Activated naive CD8-positive, alpha-beta T cell (primary cell): Measurements from ENCODE around the gene INPP4B.
A peak's percentile ranks its signal among the peaks of the same experiment; 100 is the strongest.

Experiments used
- H3K27ac Mint-ChIP-seq: one replicate; pipeline ENCODE4 v1.8.0; 2021; ENCODE audit warnings: mixed read lengths
- H3K27me3 Mint-ChIP-seq: one replicate; pipeline ENCODE4 v1.8.0; 2021; ENCODE audit warnings: mixed read lengths
- H3K36me3 Mint-ChIP-seq: one replicate; pipeline ENCODE4 v1.8.0; 2021; ENCODE audit warnings: mixed read lengths
- H3K4me1 Mint-ChIP-seq: one replicate; pipeline ENCODE4 v1.8.0; 2021; ENCODE audit warnings: low read depth, mixed read lengths
- H3K4me3 Mint-ChIP-seq: one replicate; pipeline ENCODE4 v1.8.0; 2021; ENCODE audit warnings: mild to moderate bottlenecking, mixed read lengths
- H3K9me3 Mint-ChIP-seq: one replicate; pipeline ENCODE4 v1.8.0; 2021; ENCODE audit warnings: low read depth, mixed read lengths

Gene INPP4B

DNA sequence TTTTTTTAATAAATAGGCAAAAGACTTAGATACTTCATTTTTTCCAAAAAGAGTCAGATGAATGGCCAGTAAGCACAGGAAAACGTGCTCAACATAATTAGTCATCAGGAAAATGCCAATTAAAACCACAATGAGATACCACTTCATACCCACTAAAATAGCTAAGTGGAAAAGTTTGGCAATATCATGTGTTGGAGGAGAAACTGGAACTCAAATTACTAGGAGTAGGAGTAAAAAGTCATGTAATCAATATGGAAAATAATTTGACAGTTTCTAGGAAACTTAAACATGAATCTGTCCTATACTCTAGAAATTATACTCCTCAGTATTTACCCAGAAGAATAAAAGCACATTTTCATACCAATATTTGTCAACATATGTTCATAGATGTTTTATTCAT, 449.8 kb downstream of the INPP4B start:
- peaks cover 40% of the 10 kb centered on the region for H3K36me3 Mint-ChIP-seq
- no peaks in the 10 kb centered on the region for H3K9me3 Mint-ChIP-seq
- no peaks in the 10 kb centered on the region for H3K27me3 Mint-ChIP-seq
- H3K4me3 Mint-ChIP-seq = peak overlapping the region; percentile 87
- H3K27ac Mint-ChIP-seq = peak overlapping the region; percentile 99
- peaks cover 88% of the 10 kb centered on the region for H3K4me1 Mint-ChIP-seq

DNA sequence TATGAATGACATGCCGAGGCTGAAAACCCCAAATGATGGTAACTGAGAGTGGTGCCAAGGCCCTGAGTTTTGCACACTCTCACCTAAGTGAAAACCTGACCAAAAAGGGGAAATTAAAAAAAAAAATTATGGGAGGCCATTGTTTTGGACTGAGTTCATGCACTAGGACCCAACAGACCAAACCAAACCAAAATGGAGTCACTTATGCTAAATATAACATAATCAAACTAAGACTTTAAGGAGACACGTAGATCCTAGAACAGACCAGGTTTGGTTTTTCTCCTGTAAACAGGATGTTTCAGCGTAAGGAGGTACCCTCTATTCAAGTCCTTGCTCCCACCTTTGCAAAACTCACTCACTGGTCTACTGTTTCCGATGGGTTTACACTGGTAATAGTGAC, 453.0 kb downstream of the INPP4B start:
- no peaks in the 10 kb centered on the region for H3K9me3 Mint-ChIP-seq
- peak overlapping the region; percentile 99 for H3K27ac Mint-ChIP-seq
- H3K36me3 Mint-ChIP-seq = peaks cover 22% of the 10 kb centered on the region
- H3K27me3 Mint-ChIP-seq = no peaks in the 10 kb centered on the region
- no peak overlapping the region for H3K4me3 Mint-ChIP-seq
- peaks cover 88% of the 10 kb centered on the region for H3K4me1 Mint-ChIP-seq

DNA sequence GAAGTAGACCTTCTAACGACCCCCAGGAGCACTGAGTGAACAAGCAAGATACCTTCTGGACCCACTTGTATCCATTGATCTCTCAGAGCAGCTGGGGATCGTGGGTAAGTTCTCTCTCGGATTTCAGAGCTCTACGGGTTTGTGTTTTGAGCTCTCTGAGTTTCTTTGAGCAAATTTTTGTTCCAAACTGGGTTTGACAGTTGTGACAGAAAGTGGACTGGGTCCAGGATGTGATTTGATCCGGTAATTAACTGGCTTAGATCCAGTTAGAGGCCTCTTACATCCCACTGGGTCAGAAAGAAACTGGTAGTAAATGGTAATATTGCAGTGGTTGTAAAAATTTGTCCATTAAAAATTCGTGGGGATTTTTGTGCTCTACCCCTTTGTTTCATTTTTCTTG, 459.2 kb downstream of the INPP4B start:
- Mint-ChIP-seq H3K4me1 (peaks cover 82% of the 10 kb centered on the region), H3K4me3 (peak overlapping the region; percentile 20), H3K9me3 (no peaks in the 10 kb centered on the region), H3K27ac (peak overlapping the region; percentile 34), H3K27me3 (no peaks in the 10 kb centered on the region), H3K36me3 (peaks cover 31% of the 10 kb centered on the region)

DNA sequence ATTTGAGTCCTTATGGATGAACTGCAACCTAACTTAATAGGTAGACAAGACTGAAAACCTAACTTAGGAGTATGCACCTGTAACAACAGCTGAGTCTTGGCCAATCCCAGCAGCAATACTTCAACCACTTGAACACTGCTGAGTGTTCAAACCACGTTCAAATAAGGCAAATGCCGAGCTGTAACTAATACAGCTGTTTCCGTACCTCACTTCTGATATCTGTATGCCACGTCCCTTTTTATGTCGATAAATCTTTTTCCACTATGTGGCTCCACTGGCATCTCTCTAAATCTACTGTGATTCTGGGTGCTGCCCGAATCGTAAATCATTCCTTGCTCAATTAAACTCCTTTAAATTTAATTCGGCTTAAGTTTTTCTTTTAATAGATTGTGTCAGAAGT, 459.7 kb downstream of the INPP4B start:
- Mint-ChIP-seq H3K36me3 (peaks cover 31% of the 10 kb centered on the region), H3K9me3 (no peaks in the 10 kb centered on the region), H3K4me3 (no peak overlapping the region), H3K4me1 (peaks cover 81% of the 10 kb centered on the region), H3K27ac (peak overlapping the region; percentile 34), H3K27me3 (no peaks in the 10 kb centered on the region)

DNA sequence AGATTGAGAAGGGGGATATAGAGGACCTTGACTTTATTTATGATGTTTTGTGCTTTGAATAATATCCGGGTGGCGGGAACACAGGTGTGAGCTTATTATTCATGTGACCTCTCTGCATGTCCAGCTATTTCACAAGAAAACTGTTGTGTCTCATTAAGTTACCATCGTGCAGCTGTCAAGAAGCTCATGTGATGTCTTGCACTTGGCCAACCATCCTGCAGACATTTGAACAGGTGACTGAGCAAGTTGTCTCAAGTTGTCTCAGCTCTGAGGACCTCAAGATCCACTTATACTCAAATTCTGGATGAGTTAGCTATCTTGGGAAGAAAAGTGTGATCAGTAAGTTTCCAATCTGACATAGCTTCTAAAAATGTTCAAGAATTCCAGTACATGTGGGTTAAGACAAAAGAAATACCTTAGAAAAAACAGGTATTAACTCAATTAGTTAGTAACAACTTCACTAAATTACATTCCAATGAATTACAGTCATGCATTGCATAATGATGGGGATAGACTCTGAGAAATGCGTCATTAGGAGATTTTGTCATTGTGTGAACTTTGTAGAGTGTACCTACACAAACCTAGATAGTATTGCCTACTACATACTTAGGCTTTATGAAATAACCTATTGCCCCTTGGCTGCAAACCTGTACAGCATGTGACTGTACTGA, 462.2 kb downstream of the INPP4B start:
- Mint-ChIP-seq H3K4me3 (no peak overlapping the region), H3K9me3 (no peaks in the 10 kb centered on the region), H3K4me1 (peaks cover 79% of the 10 kb centered on the region), H3K36me3 (peaks cover 37% of the 10 kb centered on the region), H3K27ac (peak overlapping the region; percentile 82), H3K27me3 (no peaks in the 10 kb centered on the region)

DNA sequence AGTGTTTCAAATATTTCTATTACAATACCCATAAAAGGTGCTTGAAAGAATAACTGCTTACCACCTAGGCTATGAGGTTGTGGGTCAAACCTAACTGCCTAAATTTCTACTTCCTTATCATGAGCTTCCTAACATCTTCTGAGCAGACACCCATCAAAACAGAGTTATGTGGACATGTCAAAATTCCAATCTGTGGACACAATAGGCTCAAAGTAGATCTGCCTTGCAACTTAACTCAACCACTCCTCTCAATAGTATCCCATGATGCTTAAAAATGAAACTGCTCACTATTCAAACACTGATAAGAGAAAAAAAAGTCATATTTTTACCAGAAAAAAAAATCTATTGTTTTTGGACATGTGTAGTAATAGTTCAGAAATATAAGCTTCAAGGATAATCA, 462.7 kb downstream of the INPP4B start:
- H3K4me1 Mint-ChIP-seq = peaks cover 80% of the 10 kb centered on the region
- H3K36me3 Mint-ChIP-seq = peaks cover 36% of the 10 kb centered on the region
- peak overlapping the region; percentile 82 for H3K27ac Mint-ChIP-seq
- H3K27me3 Mint-ChIP-seq = no peaks in the 10 kb centered on the region
- no peaks in the 10 kb centered on the region for H3K9me3 Mint-ChIP-seq
- H3K4me3 Mint-ChIP-seq = no peak overlapping the region

DNA sequence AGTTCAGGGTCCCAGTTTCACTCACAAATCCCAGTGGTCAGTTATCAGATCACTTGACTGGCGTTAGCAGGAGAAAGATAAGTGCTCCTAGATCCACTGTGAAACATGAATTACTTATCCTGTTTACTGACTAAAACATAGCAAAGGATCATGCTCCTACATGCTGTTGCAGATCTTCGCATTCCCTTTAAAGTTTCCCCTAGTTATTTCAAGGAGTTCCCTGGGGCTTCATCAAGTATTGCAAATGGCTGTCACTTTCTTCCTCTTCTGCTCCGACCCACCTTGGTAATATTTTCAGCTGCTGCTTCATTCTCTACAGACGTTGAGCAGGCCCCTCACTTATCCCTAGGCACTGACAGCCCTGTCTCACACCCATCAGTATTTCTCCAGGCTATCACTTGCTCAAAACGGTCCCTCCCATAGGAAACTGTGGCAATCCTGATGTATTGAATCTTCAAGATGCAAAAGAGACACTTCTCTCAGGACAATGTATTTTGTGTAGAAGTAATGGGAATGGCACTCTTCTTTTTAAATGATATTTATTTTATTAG, 466.0 kb downstream of the INPP4B start:
- H3K27ac Mint-ChIP-seq = peak overlapping the region; percentile 94
- peaks cover 83% of the 10 kb centered on the region for H3K4me1 Mint-ChIP-seq
- H3K36me3 Mint-ChIP-seq = peaks cover 23% of the 10 kb centered on the region
- H3K9me3 Mint-ChIP-seq = no peaks in the 10 kb centered on the region
- no peaks in the 10 kb centered on the region for H3K27me3 Mint-ChIP-seq
- H3K4me3 Mint-ChIP-seq = no peak overlapping the region

DNA sequence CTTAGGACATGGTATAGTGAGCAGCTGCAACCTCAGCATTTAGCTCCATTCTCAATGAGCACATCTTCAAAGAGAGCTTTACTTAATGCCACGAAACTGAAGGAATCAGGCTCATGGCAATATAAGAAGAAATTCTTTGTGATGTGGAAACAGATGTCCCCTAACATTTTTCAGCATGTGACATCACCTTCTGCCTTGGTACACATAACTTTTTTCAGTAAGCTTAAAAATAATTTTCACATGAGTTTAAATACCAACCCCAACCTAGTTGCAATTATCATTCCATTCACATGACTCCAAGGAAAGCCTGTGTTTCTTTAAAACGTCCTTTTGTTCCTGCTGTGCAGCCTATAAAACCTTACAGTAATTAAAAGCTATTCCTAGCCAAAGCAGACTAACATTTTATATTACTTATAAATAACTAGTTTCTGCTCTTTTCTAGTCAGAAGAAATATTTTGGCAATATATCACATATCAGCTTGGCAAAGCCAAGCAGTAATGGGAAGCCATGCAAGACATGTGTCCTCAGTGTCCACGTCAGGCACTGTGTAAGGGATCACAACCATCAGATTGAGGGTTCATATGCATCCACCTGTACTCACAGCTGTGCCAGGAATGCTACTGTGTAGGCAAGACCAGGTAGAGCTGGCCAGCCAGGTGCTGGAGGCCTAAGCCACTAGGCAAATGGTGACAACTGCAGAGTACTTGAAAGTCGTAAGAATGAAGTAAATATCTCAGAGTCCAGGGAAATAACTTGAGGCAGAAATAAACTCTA, 466.6 kb downstream of the INPP4B start:
- H3K9me3 Mint-ChIP-seq = no peaks in the 10 kb centered on the region
- peak overlapping the region; percentile 94 for H3K27ac Mint-ChIP-seq
- H3K36me3 Mint-ChIP-seq = peaks cover 22% of the 10 kb centered on the region
- no peaks in the 10 kb centered on the region for H3K27me3 Mint-ChIP-seq
- peak overlapping the region; percentile 23 for H3K4me3 Mint-ChIP-seq
- H3K4me1 Mint-ChIP-seq = peaks cover 84% of the 10 kb centered on the region

DNA sequence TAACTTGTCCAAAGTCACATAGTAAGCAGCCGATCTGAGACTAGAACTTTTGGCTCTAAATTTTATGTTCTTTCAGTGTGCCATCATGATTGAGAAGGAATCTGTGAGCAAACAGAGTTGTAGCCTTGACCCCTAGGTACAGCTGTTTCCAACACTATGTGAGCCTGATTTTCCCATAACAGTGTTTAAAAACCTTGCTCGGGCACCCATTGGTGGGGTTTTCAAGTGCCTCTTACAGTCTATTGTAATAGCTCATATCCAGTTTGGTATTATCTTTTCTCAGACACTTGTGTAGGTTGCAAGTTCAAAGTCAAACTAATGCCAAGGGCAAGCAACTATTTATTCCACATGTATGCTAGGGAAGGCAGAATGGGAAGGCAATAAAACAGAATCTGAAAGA, 467.9 kb downstream of the INPP4B start:
- peaks cover 83% of the 10 kb centered on the region for H3K4me1 Mint-ChIP-seq
- no peaks in the 10 kb centered on the region for H3K9me3 Mint-ChIP-seq
- H3K36me3 Mint-ChIP-seq = peaks cover 15% of the 10 kb centered on the region

DNA sequence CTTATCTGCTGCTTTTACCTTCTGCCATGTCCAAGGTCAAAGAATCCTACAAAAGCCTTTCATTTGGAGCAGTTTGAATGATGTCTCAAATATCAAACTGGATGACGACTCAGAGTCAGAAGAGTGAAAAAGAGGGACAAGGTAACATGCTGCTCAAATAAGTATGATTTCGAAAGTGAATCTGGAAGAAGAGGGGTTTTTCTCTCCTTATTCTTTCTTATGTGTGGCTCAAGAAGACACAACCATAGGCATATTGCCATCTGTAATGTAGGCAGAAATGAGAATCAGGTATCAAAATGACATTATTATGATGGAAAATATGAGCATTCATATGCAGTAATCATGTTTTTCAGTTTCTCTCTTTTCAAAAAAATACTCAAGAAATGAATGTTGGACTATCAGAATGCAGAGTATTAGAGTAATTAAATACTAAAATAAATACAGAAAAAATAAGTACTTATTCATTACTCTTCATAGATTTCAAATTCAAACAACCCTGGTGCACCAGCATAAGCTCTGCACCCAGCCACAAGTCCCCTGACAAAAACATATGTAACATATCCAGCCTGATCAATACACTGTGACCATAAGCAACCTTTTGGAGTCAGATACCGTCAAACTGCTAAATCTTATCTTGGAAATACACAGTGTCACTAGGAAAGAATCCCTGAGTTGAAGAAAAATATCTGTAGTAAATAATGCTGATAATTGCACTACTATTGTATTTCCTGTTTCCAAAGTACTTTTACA, 468.6 kb downstream of the INPP4B start:
- Mint-ChIP-seq H3K27me3 (no peaks in the 10 kb centered on the region), H3K4me3 (peak overlapping the region; percentile 62), H3K27ac (peak overlapping the region; percentile 94), H3K9me3 (no peaks in the 10 kb centered on the region), H3K36me3 (peaks cover 18% of the 10 kb centered on the region), H3K4me1 (peaks cover 86% of the 10 kb centered on the region)

More for the DNA sequence above, 467.9 kb downstream of the INPP4B start:
- Mint-ChIP-seq H3K27ac (peak overlapping the region; percentile 94), H3K27me3 (no peaks in the 10 kb centered on the region), H3K4me3 (peak overlapping the region; percentile 52)

DNA sequence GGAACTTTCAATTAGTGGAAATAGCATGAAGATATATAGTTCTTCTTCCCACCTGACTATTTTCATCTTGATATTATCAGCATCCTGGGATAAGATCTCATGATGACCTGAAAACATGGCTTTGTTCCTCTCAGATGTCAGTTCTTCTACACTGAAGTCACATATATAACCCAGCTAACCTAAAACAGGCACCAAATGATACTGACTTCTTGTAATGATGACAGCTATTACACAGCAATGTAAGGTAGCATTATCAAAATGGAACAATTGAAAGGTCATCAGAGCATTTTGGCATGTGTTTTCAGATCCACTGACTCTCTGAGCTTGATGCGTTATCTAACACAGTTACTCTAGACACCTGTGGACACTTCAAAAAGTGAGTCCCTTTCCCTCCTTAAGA, 469.9 kb downstream of the INPP4B start:
- H3K4me3 Mint-ChIP-seq = peak overlapping the region; percentile 62
- peak overlapping the region; percentile 94 for H3K27ac Mint-ChIP-seq
- peaks cover 90% of the 10 kb centered on the region for H3K4me1 Mint-ChIP-seq
- no peaks in the 10 kb centered on the region for H3K27me3 Mint-ChIP-seq
- H3K36me3 Mint-ChIP-seq = peaks cover 28% of the 10 kb centered on the region
- H3K9me3 Mint-ChIP-seq = no peaks in the 10 kb centered on the region

DNA sequence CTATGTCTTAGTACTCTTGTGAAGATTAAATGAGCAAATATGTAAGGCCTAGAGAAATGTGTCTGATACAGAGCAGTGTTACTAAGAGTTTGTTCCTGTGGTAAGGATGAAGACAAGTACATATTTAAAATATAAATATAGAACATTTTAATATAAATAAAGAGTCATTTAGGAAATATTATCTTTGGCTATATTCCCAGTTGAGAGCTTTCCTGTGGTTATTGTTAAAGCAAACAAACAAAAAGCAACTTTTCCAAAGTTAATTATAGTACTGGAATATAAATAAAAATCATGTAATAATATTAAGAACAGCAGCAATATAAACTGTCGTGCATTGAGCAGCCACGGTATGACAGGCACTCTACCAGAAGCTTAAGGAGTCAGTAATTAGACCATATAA, 472.5 kb downstream of the INPP4B start:
- H3K4me1 Mint-ChIP-seq = peaks cover 88% of the 10 kb centered on the region
- H3K27ac Mint-ChIP-seq = peak overlapping the region; percentile 94
- no peaks in the 10 kb centered on the region for H3K9me3 Mint-ChIP-seq
- no peak overlapping the region for H3K4me3 Mint-ChIP-seq
- no peaks in the 10 kb centered on the region for H3K27me3 Mint-ChIP-seq
- H3K36me3 Mint-ChIP-seq = peaks cover 31% of the 10 kb centered on the region

DNA sequence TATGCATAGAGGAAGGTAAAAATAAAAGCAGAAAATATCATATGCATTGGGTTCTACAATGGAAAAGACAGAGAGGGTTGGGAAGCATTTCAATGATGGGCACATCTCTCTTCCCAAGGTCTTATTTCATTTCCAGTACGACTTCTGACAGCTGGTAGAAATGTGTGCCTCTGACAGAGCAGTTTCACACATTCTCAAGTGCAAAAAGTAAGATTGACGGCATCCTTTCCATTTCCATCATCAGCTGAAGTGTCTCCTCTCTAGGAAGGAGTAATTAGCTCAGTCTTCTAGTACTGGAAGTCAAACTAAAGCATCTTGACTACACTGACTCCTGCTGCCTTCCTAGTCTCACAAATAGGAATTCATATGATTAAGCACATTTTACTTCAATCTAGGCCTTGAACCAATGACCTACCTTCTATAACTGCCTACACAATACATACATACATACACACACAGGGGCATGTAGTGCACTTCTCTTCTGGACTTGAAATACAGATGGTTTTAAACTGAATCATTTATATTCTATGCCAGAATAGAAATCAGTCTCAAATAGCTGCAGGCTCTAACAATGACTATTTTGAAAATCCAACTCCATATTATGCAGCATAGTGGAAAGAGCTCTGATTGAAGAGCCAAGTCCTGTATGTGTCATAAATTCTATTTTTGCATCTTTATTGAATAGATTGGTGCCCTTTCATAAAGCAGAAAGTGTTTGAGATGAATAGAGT, 473.4 kb downstream of the INPP4B start:
- peak overlapping the region; percentile 41 for H3K4me3 Mint-ChIP-seq
- peaks cover 84% of the 10 kb centered on the region for H3K4me1 Mint-ChIP-seq
- H3K27me3 Mint-ChIP-seq = no peaks in the 10 kb centered on the region
- H3K9me3 Mint-ChIP-seq = no peaks in the 10 kb centered on the region
- peak overlapping the region; percentile 86 for H3K27ac Mint-ChIP-seq
- peaks cover 33% of the 10 kb centered on the region for H3K36me3 Mint-ChIP-seq

DNA sequence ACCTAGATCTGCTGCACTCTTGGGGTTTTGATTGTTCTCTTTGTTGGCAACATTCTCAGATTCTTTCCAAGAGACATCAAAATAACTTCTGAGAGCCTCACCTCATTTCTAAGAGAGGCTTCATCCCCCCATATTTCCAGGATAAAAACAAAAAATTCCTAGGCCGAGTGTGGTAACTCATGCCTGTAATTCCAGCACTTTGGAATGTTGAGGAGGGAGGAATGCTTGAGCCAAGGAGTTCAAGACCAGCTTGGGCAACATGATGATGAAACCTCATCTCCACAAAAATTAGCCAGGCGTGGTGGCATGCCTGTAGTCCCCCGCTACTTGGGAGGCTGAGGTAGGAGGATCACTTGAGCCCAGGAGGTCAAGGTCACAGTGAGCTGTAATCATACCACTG, 477.0 kb downstream of the INPP4B start:
- H3K27ac Mint-ChIP-seq = peak overlapping the region; percentile 93
- H3K9me3 Mint-ChIP-seq = no peaks in the 10 kb centered on the region
- peak overlapping the region; percentile 82 for H3K4me3 Mint-ChIP-seq
- H3K36me3 Mint-ChIP-seq = peaks cover 31% of the 10 kb centered on the region
- H3K4me1 Mint-ChIP-seq = peaks cover 84% of the 10 kb centered on the region
- no peaks in the 10 kb centered on the region for H3K27me3 Mint-ChIP-seq
